Measurements from ENCODE around the gene TTF1. TPM values are rescaled to one million over a fixed set of nuclear protein-coding genes. Genes with fewer than 3 reads are reported as not detected.

Gene TTF1
- total and polyA plus RNA-seq, 2 donors from 2014 or later: 10.3 to 16.3 TPM

GRCh38 chr9:132447902-132448301 is 41.3 kb upstream of the TTF1 start:
- no peak overlapping the region for H3K4me3 ChIP-seq (ENCODE audit: low read length in 3 of 3)
- TF ChIP-seq, protein P1, sequence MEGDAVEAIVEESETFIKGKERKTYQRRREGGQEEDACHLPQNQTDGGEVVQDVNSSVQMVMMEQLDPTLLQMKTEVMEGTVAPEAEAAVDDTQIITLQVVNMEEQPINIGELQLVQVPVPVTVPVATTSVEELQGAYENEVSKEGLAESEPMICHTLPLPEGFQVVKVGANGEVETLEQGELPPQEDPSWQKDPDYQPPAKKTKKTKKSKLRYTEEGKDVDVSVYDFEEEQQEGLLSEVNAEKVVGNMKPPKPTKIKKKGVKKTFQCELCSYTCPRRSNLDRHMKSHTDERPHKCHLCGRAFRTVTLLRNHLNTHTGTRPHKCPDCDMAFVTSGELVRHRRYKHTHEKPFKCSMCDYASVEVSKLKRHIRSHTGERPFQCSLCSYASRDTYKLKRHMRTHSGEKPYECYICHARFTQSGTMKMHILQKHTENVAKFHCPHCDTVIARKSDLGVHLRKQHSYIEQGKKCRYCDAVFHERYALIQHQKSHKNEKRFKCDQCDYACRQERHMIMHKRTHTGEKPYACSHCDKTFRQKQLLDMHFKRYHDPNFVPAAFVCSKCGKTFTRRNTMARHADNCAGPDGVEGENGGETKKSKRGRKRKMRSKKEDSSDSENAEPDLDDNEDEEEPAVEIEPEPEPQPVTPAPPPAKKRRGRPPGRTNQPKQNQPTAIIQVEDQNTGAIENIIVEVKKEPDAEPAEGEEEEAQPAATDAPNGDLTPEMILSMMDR (IDR thresholded peaks at IDR 0.05; ENCODE audit: borderline replicate concordance, extremely low read depth, insufficient read depth): no peak
- no peaks in the 10 kb centered on the region for H3K27me3 ChIP-seq (ENCODE audit: control insufficient read depth, insufficient read depth, low read length)
- intact Hi-C loops (cut with DNase I): no loop called here
- no peaks in the 10 kb centered on the region for H3K36me3 ChIP-seq (ENCODE audit: control insufficient read depth in 2 of 3, insufficient read depth in 3 of 3, low read length in 3 of 3)
- no peaks in the 10 kb centered on the region for H3K4me1 ChIP-seq (ENCODE audit: control insufficient read depth in 2 of 3, insufficient read depth in 2 of 3, low read depth in 1 of 3, low read length in 3 of 3)
- no peak overlapping the region for H3K9ac ChIP-seq (ENCODE audit: low read length in 3 of 3)
- H3K9me3 ChIP-seq (ENCODE audit: control insufficient read depth in 2 of 3, insufficient read depth in 1 of 3, low read length in 3 of 3): no peaks in the 10 kb centered on the region
- DNase-seq (no peak), FAIRE-seq (no peak)
- no peak overlapping the region for H3K27ac ChIP-seq (ENCODE audit: low read depth in 2 of 2, low read length in 2 of 2)

DNA sequence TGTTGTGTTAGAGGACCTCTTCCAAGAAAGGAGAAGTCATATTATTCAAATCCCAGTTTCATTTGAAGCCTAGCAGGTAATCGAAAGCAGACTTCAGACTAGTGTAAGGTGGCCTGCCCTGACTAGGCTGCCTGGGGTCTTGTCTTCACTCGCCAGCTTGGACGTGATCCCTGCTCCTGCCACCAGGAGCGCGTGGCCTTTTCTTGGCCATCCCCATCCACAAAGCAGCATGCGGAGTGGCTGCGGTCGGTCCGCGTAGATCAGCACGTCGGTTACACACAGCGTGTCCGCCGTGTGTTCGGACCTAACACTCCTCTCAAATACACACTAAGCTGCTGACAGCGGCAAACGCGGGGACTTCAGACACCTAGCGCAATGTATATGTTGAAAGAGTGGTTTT is 40.7 kb upstream of the TTF1 start:
- Histone ChIP-seq H3K27me3 (ENCODE audit: control insufficient read depth, insufficient read depth, low read length) (no peaks in the 10 kb centered on the region), H3K4me3 (ENCODE audit: low read length in 3 of 3) (no peak overlapping the region), H3K36me3 (ENCODE audit: control insufficient read depth in 2 of 3, insufficient read depth in 3 of 3, low read length in 3 of 3) (no peaks in the 10 kb centered on the region), H3K9me3 (ENCODE audit: control insufficient read depth in 2 of 3, insufficient read depth in 1 of 3, low read length in 3 of 3) (no peaks in the 10 kb centered on the region), H3K4me1 (ENCODE audit: control insufficient read depth in 2 of 3, insufficient read depth in 2 of 3, low read depth in 1 of 3, low read length in 3 of 3) (no peaks in the 10 kb centered on the region), H3K9ac (ENCODE audit: low read length in 3 of 3) (no peak overlapping the region), H3K27ac (ENCODE audit: low read depth in 2 of 2, low read length in 2 of 2) (no peak overlapping the region)
- DNase-seq (no peak), FAIRE-seq (no peak)
- TF ChIP-seq, protein P1 (IDR thresholded peaks at IDR 0.05; ENCODE audit: borderline replicate concordance, extremely low read depth, insufficient read depth): no peak
- intact Hi-C loops (cut with DNase I): no loop called here

DNA sequence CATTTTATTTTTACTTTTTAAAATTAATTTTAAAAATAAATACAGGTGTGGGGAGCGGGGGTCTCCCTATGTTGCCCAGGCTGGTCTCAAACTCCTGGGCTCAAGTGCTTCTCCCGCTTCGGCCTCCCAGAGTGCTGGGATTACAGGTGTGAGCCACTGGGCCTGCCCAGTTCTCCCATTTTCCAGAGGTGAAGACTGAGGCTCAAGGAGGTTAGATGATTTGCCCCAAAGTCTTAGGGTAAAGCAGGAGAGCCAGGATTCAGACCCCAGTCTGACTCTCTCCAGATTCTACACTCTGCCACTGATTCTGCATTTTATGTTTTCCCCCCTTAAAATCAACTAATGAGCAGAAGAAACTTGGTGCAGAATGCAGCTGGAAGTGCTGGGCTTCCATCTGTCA is 40.2 kb upstream of the TTF1 start:
- H3K27me3 ChIP-seq (ENCODE audit: control insufficient read depth, insufficient read depth, low read length): no peaks in the 10 kb centered on the region
- H3K4me1 ChIP-seq (ENCODE audit: control insufficient read depth in 2 of 3, insufficient read depth in 2 of 3, low read depth in 1 of 3, low read length in 3 of 3): no peaks in the 10 kb centered on the region
- no peak overlapping the region for H3K9ac ChIP-seq (ENCODE audit: low read length in 3 of 3)
- no peak overlapping the region for H3K4me3 ChIP-seq (ENCODE audit: low read length in 3 of 3)
- no peaks in the 10 kb centered on the region for H3K36me3 ChIP-seq (ENCODE audit: control insufficient read depth in 2 of 3, insufficient read depth in 3 of 3, low read length in 3 of 3)
- FAIRE-seq: no peak
- DNase-seq: no peak
- H3K9me3 ChIP-seq (ENCODE audit: control insufficient read depth in 2 of 3, insufficient read depth in 1 of 3, low read length in 3 of 3): no peaks in the 10 kb centered on the region
- TF ChIP-seq, protein P1 (IDR thresholded peaks at IDR 0.05; ENCODE audit: borderline replicate concordance, extremely low read depth, insufficient read depth): no peak
- no peak overlapping the region for H3K27ac ChIP-seq (ENCODE audit: low read depth in 2 of 2, low read length in 2 of 2)
- intact Hi-C loops (cut with DNase I): no loop called here

GRCh38 chr9:132443951-132444607 is 37.4 kb upstream of the TTF1 start:
- Histone ChIP-seq H3K9ac (ENCODE audit: low read length in 3 of 3) (no peak overlapping the region), H3K27ac (ENCODE audit: low read depth in 2 of 2, low read length in 2 of 2) (no peak overlapping the region), H3K27me3 (ENCODE audit: control insufficient read depth, insufficient read depth, low read length) (no peaks in the 10 kb centered on the region), H3K9me3 (ENCODE audit: control insufficient read depth in 2 of 3, insufficient read depth in 1 of 3, low read length in 3 of 3) (no peaks in the 10 kb centered on the region), H3K36me3 (ENCODE audit: control insufficient read depth in 2 of 3, insufficient read depth in 3 of 3, low read length in 3 of 3) (no peaks in the 10 kb centered on the region), H3K4me3 (ENCODE audit: low read length in 3 of 3) (no peak overlapping the region), H3K4me1 (ENCODE audit: control insufficient read depth in 2 of 3, insufficient read depth in 2 of 3, low read depth in 1 of 3, low read length in 3 of 3) (no peaks in the 10 kb centered on the region)
- no peak for FAIRE-seq
- intact Hi-C loops (cut with DNase I): no loop called here
- TF ChIP-seq, protein P1 (IDR thresholded peaks at IDR 0.05; ENCODE audit: borderline replicate concordance, extremely low read depth, insufficient read depth): no peak
- no peak for DNase-seq
